Activated T-helper 2 cell treated with anti-CD3 and anti-CD28 coated beads, Interferon-gamma antibody, Interleukin-2, Interleukin-4, amounts not matched to agents 10 μg/mL and 5 μg/mL and 100 μg/mL, durations not matched to agents 14 hours and 24 hours and 36 hours (primary cell): ENCODE results near the gene KDM8. TPM values are rescaled to one million over a fixed set of nuclear protein-coding genes. Genes with fewer than 3 reads are reported as not detected.
"Not testable (repeated sequence)": the region's sequence is repeated elsewhere in the genome, so short reads cannot be mapped to it uniquely, and the experiment has no call there.

Experiments used
- DNase-seq: peaks from one replicate; pipeline ENCODE4 v3.0.0; 2021; ENCODE audit warnings: low spot score
- H3K27ac Mint-ChIP-seq: one replicate; pipeline ENCODE4 v1.8.0; 2021; ENCODE audit warnings: mixed read lengths
- H3K27me3 Mint-ChIP-seq: one replicate; pipeline ENCODE4 v1.8.0; 2021; ENCODE audit warnings: low read depth, mixed read lengths
- H3K36me3 Mint-ChIP-seq: one replicate; pipeline ENCODE4 v1.8.0; 2021; ENCODE audit warnings: low read depth, mixed read lengths
- H3K4me1 Mint-ChIP-seq: one replicate; pipeline ENCODE4 v1.8.0; 2021; ENCODE audit warnings: low read depth, mixed read lengths
- H3K4me3 Mint-ChIP-seq: one replicate; pipeline ENCODE4 v1.8.0; 2021; ENCODE audit warnings: low read depth, mild to moderate bottlenecking, moderate library complexity, mixed read lengths
- H3K9me3 Mint-ChIP-seq: one replicate; pipeline ENCODE4 v1.8.0; 2021; ENCODE audit warnings: mixed read lengths
- intact Hi-C: fragments of 100-400 bp; cut with micrococcal nuclease; formaldehyde crosslinking; loops from one replicate; pipeline ENCODE4 v1.15.1; 2023
- total RNA-seq: library from RNA; stranded (reverse); gene quantifications from 2 replicates; pipeline ENCODE4 v1.2.3, GENCODE V29; 2022

Gene KDM8
- total RNA-seq, 1 donor from 2014 or later = 17.3 TPM

DNA sequence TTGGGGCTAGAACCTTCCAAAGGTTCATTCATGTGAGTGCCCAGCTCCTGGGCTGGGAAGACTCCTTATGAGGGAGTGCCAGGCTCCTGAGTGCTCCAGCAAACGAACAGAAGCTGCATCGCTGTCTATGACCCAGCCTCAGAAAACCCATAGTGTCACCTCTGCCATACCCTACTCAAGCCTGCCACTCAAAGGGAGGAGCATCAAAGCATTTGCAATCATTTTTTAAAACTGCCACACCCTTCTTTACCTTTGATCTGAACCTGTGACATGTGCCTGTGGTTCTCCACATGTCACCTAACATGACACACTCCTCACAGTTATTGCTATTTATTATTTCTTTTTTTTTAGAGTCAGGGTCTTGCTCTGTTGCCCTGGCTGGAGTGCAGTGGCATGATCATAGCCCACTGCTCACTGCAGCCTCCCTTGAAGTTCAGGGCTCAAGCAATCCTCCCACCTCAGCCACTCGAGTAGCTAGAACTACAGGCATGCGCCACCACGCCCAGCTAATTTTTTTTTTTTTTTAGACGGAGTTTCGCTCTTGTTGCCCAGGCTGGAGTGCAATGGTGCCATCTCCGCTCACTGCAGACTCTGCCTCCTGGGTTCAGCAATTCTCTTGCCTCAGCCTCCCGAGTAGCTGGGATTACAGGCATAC is 7.3 kb upstream of the KDM8 start:
- peak; percentile 34 for DNase-seq
- Mint-ChIP-seq H3K9me3 (peaks cover 14% of the 10 kb centered on the region), H3K4me1 (peaks cover 53% of the 10 kb centered on the region), H3K27me3 (no peaks in the 10 kb centered on the region), H3K27ac (no peak overlapping the region), H3K4me3 (no peak overlapping the region), H3K36me3 (peaks cover 10% of the 10 kb centered on the region)
- intact Hi-C loops = no loop called here

DNA sequence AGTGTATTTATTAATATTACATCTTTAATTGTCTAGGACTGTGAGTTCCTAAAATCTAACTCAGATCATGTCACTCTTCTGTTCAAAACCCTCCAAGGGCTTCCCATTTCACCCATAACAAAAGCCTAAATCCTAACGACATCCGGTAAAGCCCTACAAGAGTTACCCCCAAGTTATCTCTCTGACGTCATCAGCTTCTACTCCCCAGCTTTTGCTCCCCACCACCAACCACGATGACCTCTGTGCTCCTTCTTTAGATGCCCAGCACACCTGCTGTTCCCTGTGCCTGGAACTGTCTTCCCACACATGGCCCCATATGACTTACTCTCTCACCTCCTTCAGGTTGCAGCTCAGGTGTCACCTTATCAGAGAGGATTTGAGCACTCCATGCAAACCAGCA is 6.3 kb upstream of the KDM8 start:
- H3K4me1 Mint-ChIP-seq = peaks cover 57% of the 10 kb centered on the region
- intact Hi-C loops = no loop called here

DNA sequence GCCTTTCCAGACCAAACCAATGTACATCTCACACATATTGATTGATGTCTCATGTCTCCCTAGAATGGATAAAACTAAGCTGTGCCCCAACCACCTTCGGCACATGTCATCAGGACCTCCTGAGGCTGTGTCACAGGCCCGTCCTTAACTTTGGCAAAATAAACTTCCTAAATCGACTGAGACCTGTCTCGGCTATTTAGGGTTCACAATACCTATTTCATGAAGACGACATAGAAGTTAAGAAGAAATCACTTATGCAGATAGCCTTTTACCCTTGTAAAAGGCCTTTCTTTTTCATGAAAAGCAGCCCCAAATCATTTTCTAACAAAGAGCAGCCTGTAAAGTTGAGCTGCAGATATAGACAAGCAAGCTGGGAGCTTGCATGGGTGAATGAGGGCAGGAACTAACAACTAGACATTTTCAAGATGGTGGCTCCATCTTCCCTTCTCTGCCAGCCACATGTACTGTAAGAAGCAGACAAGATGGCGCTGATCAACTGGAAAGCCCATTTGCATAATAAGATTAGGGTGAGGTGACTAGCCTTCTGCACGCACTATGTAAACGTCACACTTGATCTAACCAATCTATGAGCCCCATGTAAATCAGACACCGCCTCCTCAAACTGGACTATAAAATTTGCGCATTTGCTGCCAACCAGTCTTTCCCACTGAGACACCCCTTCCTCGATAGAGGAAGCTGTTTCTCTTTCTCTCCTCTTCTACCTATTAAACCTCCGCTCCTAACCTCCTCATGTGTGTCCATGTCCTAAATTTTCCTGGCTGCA is 4.7 kb upstream of the KDM8 start:
- Mint-ChIP-seq H3K36me3 (peaks cover 10% of the 10 kb centered on the region), H3K27ac (no peak overlapping the region), H3K27me3 (no peaks in the 10 kb centered on the region), H3K9me3 (peaks cover 14% of the 10 kb centered on the region), H3K4me3 (no peak overlapping the region), H3K4me1 (peaks cover 66% of the 10 kb centered on the region)
- no peak for DNase-seq
- intact Hi-C loops = no loop called here

More for the DNA sequence above, 6.3 kb upstream of the KDM8 start:
- Mint-ChIP-seq H3K36me3 (peaks cover 10% of the 10 kb centered on the region), H3K4me3 (no peak overlapping the region), H3K27ac (no peak overlapping the region), H3K9me3 (peaks cover 14% of the 10 kb centered on the region), H3K27me3 (no peaks in the 10 kb centered on the region)
- DNase-seq = no peak

DNA sequence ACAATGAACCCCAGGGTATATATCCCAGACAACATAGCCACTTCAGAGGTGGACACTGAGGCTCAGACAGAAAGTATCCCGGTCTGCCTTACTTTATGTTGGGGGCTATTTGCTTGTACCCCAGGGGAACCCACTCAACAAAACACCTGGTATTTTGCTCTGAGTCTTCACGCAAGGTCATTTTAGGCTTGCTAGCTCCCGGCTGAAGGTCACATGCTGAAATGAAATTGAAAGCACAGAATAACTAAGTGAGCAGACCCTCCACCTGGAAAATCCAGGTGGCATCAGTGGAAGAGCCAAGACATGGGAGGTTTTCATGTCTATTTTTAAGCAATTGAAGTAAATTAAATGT is 4.1 kb upstream of the KDM8 start:
- no peaks in the 10 kb centered on the region for H3K27me3 Mint-ChIP-seq
- no peak for DNase-seq
- H3K36me3 Mint-ChIP-seq = peaks cover 13% of the 10 kb centered on the region
- H3K4me3 Mint-ChIP-seq = no peak overlapping the region
- H3K9me3 Mint-ChIP-seq = peaks cover 14% of the 10 kb centered on the region
- H3K27ac Mint-ChIP-seq = no peak overlapping the region
- peaks cover 67% of the 10 kb centered on the region for H3K4me1 Mint-ChIP-seq
- intact Hi-C loops = no loop called here

DNA sequence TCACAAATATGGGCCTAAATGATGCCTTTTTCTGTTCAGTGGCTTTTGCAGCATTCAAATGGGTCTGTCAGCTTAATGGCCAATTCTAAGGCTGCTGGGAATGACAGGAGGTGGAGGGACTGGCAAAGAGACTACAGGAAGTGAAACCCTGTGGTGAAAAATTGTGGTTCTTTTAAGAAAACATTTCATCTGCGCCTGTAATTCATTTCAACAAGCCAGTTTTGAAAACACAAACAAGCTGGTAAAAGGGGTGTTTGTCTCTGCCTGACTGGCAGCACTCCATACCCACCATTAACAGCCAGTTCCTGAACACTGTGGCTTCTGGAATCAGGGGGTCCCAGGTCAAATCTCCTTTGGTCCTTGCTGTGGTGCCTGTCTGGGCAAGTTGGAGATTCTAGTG is 3.6 kb upstream of the KDM8 start:
- H3K36me3 Mint-ChIP-seq = peaks cover 13% of the 10 kb centered on the region
- DNase-seq = peak; percentile 37
- H3K27ac Mint-ChIP-seq = peak overlapping the region; percentile 83
- intact Hi-C loops = loop anchor here (5.0 kb wide), 1 partner anchor 353 kb away; the partner anchor contains the start of gene KATNIP
- H3K9me3 Mint-ChIP-seq = peaks cover 11% of the 10 kb centered on the region
- peaks cover 70% of the 10 kb centered on the region for H3K4me1 Mint-ChIP-seq
- H3K4me3 Mint-ChIP-seq = peak overlapping the region; percentile 40
- H3K27me3 Mint-ChIP-seq = no peaks in the 10 kb centered on the region

DNA sequence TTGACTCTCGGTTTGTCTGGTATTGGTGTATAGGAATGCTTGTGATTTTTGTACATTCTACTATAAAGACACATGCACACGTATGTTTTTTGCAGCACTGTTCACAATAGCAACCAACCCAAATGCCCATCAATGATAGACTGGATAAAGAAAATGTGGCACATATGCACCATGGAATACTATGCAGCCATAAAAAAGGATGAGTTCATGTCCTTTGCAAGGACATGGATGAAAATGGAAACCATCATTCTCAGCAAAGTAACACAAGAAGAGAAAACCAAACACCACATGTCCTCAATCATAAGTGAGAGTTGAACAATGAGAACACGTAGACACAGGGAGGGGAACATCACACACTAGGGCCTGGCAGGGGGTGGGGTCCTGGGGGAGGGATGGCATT is 2.4 kb upstream of the KDM8 start:
- peaks cover 62% of the 10 kb centered on the region for H3K4me1 Mint-ChIP-seq
- intact Hi-C loops = loop anchor here (5.0 kb wide), 1 partner anchor 351 kb away; the partner anchor contains the start of gene KATNIP

DNA sequence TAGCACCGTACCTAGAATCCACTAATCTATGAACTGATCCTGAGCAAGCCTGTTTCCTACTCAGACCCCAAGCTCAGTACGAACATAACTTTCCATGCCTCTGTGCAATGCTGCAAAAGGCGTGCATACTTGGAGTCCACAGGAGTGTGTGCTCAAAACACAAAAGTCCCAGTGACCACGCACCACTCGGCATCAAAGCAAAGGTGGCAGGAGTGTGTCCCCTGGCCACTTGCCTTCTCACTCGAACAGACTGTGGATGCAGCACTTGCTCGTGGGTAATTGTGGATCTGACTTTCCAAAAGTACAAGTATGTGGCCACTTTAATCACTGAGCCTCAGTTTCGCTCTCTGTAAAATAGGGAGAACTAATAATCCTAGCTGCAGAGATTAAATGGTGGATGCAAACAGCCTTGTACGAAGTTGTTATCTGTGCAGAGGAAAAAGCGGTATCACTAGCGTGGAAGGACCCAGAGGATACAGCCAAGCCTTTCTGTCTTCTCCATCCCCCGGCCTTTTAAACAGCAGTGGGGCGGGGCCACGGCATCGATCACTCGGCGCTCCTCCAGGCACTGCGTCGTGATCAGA is 311 bp upstream of the KDM8 start:
- Mint-ChIP-seq H3K27ac (peak overlapping the region; percentile 100), H3K27me3 (no peaks in the 10 kb centered on the region), H3K4me3 (peak overlapping the region; percentile 90), H3K4me1 (peaks cover 49% of the 10 kb centered on the region), H3K36me3 (peaks cover 11% of the 10 kb centered on the region), H3K9me3 (no peaks in the 10 kb centered on the region)
- no peak for DNase-seq
- intact Hi-C loops = loop anchor here (1.0 to 5.0 kb wide), 3 partner anchors 24 to 349 kb away; partner anchors contain the start of gene KATNIP

More for the DNA sequence above, 2.4 kb upstream of the KDM8 start:
- H3K4me3 Mint-ChIP-seq, DNase-seq, H3K27me3 Mint-ChIP-seq, H3K36me3 Mint-ChIP-seq, H3K9me3 Mint-ChIP-seq: not testable (repeated sequence)
- H3K27ac Mint-ChIP-seq = peak overlapping the region; percentile 83

DNA sequence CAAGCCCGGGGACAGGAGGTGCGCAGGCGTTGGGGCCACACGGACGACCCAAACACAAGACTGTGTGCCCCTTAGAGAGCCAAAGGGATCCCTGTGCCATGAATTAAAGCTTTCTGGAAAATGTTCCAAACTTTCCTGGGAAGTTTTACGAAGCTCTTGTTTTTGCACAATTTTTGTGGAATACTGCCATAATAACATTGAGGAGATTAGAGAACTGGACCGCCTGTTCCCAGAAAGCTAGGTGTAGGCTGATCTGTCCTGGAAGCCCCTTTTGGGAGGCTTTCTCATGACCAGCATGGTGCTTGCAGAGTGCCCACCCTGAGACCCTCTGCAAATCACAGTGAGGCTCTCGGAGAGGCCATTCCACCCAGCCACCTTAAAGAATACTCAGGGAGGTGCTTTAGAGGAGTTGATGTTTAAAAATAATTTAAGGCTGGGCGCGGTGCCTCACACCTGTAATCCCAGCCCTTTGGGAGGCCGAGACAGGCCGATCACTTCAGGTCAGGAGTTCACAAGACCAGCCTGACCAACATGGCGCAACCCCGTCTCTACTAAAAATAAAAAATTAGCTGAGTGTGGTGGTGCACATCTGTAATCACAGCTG is 1.1 kb downstream of the KDM8 start:
- Mint-ChIP-seq H3K9me3 (no peaks in the 10 kb centered on the region), H3K27me3 (no peaks in the 10 kb centered on the region), H3K4me3 (peak overlapping the region; percentile 90), H3K36me3 (peaks cover 11% of the 10 kb centered on the region), H3K27ac (peak overlapping the region; percentile 100), H3K4me1 (peaks cover 38% of the 10 kb centered on the region)
- intact Hi-C loops = loop anchor here (5.0 kb wide), 1 partner anchor 348 kb away; the partner anchor contains the start of gene KATNIP
- no peak for DNase-seq

DNA sequence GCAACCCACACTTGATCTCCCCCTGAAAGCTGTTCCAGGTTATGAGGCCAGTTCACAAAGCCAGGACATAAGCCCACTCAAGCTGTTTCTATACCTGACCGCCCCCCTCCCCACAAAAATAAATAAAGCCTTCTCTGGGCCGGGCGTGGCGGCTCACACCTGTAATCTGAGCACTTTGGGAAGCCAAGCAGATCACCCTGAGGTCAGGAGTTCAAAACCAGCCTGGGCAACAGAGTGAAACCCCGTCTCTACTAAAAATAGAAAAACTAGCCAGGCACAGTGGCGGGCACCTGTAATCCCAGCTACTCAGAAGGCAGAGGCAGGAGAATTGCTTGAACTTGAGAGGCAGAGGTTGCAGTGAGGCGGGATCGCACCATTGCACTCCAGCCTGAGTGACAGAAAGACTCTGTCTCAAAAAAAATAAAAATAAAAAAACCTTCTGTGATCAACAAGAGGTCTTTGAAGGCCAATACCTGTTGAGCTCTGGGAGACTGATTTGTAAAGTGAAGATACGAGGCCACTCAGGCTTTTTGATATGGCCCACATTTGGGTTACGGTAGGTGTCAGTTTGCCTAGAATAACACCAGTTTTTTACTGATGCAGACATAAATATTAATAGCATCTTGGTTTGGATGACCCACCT is 2.2 kb downstream of the KDM8 start:
- Mint-ChIP-seq H3K9me3 (no peaks in the 10 kb centered on the region), H3K36me3 (peaks cover 17% of the 10 kb centered on the region), H3K4me3 (no peak overlapping the region), H3K4me1 (peaks cover 28% of the 10 kb centered on the region), H3K27me3 (no peaks in the 10 kb centered on the region), H3K27ac (no peak overlapping the region)
- intact Hi-C loops = no loop called here
- DNase-seq = no peak

DNA sequence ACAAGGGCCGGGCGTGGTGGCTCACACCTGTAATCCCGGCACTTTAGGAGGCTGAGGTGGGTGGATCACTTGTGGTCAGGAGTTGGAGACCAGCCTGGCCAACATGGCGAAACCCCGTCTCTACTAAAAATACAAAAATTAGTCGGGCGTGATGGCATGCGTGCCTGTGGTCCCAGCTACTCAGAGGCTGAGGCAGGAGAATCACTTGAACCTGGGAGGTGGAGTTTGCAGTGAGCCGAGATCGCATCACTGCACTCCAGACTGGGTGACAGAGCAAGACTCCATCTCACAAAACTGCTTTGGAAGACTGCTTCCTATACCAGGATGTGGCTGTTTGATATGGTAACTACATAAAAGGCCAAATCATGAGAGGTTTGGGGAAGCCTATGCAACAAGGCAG is 3.8 kb downstream of the KDM8 start:
- intact Hi-C loops, H3K27ac Mint-ChIP-seq, H3K4me3 Mint-ChIP-seq, DNase-seq, H3K27me3 Mint-ChIP-seq, H3K9me3 Mint-ChIP-seq: not testable (repeated sequence)
- Mint-ChIP-seq H3K4me1 (peaks cover 22% of the 10 kb centered on the region), H3K36me3 (peaks cover 23% of the 10 kb centered on the region)

DNA sequence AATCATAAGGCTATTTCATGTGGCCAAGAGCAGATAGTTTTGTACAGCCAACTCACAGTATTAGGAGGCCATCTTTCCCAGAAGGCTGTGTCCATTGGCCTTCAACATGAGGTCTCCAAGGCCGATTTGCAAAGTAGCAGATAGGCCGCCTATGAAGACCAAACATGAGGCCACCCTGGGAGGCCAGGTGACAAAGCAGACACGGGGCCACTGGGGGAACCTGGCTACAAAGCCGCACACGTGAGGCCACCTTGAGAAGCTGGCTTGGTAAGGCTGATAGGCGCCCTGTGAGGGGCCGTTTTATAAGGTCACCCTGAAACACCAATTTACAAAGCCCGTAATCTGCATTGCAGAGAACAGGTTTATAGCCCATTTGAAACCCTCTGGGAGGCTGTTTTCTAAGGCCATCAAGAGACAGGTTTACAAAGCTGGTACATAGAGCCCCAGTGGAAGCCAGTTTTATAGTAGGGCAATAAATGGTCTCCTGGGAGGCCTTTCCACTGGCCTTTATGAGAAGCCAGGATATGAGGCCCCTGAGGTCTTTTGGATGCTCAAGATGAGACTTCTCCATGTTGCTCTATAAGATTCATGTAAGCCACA is 4.9 kb downstream of the KDM8 start:
- Mint-ChIP-seq H3K4me1 (peaks cover 13% of the 10 kb centered on the region), H3K27me3 (no peaks in the 10 kb centered on the region), H3K27ac (no peak overlapping the region), H3K4me3 (no peak overlapping the region), H3K9me3 (no peaks in the 10 kb centered on the region), H3K36me3 (peaks cover 27% of the 10 kb centered on the region)
- no peak for DNase-seq
- intact Hi-C loops = no loop called here

DNA sequence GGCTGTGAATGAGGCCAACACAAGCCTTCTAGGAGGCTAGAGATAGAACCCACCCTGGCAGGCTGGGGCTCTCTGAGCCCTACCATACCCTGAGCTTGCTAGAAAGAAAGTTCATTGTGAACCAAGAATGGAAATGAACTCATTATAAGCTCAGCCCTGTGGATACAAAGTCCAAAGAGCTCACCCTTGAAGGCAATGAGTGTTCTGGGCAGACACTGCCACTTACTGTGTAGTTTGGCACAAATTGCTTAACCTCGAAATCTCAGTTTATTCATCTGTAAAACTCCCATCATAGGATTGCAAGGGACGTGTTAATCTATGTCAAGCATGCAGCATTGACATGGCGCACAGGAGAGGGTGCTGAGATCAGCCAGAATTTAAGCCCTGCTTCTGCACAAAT is 5.5 kb downstream of the KDM8 start:
- Mint-ChIP-seq H3K36me3 (peaks cover 31% of the 10 kb centered on the region), H3K27me3 (no peaks in the 10 kb centered on the region), H3K27ac (no peak overlapping the region), H3K9me3 (no peaks in the 10 kb centered on the region), H3K4me3 (no peak overlapping the region), H3K4me1 (peaks cover 12% of the 10 kb centered on the region)
- DNase-seq = no peak
- intact Hi-C loops = no loop called here
